MCF 10A (cell line): ENCODE measurements around the gene LCN12. TPM values are rescaled to one million over a fixed set of nuclear protein-coding genes. Genes with fewer than 3 reads are reported as not detected.
A peak's percentile ranks its signal among the peaks of the same experiment; 100 is the strongest.

ENCODE experiments used
- BruUV-seq: library from RNA; stranded (reverse); fragments of 400-500 nt; replicated peaks from 2 replicates; lab custom pipeline; 2021; lab: Mats Ljungman, UMichigan
- CTCF ChIA-PET: fragments of 300-600 bp; sonication (Branson Sonifier 250); formaldehyde crosslinking; extraction: SDS; loops from one replicate; lab custom pipeline; 2021; ENCODE audit warnings: antibody characterized with exemption, inconsistent platforms; lab: Yijun Ruan, JAX
- POLR2A ChIA-PET: fragments of 300-600, 350-650 bp; sonication (Branson Sonifier 250); formaldehyde crosslinking; extraction: SDS; loops from one replicate; lab custom pipeline; 2020; ENCODE audit warnings: antibody characterized with exemption, inconsistent platforms; lab: Yijun Ruan, JAX
- DNase-seq: peaks from one replicate; pipeline ENCODE4 v3.0.0-alpha.2; 2018; ENCODE audit not compliant: unreplicated experiment
- H3K27ac Mint-ChIP-seq: one replicate; pipeline ENCODE4 v1.8.0; 2022; ENCODE audit warnings: mild to moderate bottlenecking, low read depth, mixed read lengths; ENCODE audit not compliant: unreplicated experiment
- H3K27me3 Mint-ChIP-seq: one replicate; pipeline ENCODE4 v1.8.0; 2022; ENCODE audit warnings: mixed read lengths; ENCODE audit not compliant: insufficient read depth, unreplicated experiment
- H3K36me3 Mint-ChIP-seq: one replicate; pipeline ENCODE4 v1.8.0; 2022; ENCODE audit warnings: mild to moderate bottlenecking, moderate library complexity, mixed read lengths; ENCODE audit not compliant: insufficient read depth, unreplicated experiment
- H3K4me1 Mint-ChIP-seq: one replicate; pipeline ENCODE4 v1.8.0; 2022; ENCODE audit warnings: mixed read lengths; ENCODE audit not compliant: insufficient read depth, unreplicated experiment
- H3K4me3 Mint-ChIP-seq: one replicate; pipeline ENCODE4 v1.8.0; 2022; ENCODE audit warnings: mild to moderate bottlenecking, moderate library complexity, mixed read lengths; ENCODE audit not compliant: unreplicated experiment
- H3K9me3 Mint-ChIP-seq: one replicate; pipeline ENCODE4 v1.8.0; 2022; ENCODE audit warnings: mixed read lengths; ENCODE audit not compliant: unreplicated experiment
- CTCF ChIP-seq: fragments of 200-600 bp; IDR thresholded peaks from one replicate; pipeline ENCODE4 v1.8.0; 2022; ENCODE audit warnings: antibody characterized with exemption, mild to moderate bottlenecking; ENCODE audit not compliant: unreplicated experiment
- intact Hi-C: fragments of 100-400 bp; cut with micrococcal nuclease; formaldehyde crosslinking; loops from 2 replicates; pipeline ENCODE4 v1.14.1; 2022
- total RNA-seq: library from RNA; stranded (reverse); gene quantifications from 2 replicates; pipeline ENCODE4 v1.2.3, GENCODE V29; 2022

LCN12 gene
- total RNA-seq, 1 experiment from 2014 or later = 0.86 TPM

GRCh38 chr9:136992819-136993369 is 40.8 kb downstream of the LCN12 start:
- DNase-seq = no peak
- Mint-ChIP-seq H3K36me3 (peaks cover 12% of the 10 kb centered on the region), H3K27me3 (no peaks in the 10 kb centered on the region), H3K4me1 (peaks cover 4% of the 10 kb centered on the region), H3K4me3 (peak overlapping the region; percentile 82), H3K9me3 (no peaks in the 10 kb centered on the region), H3K27ac (peak overlapping the region; percentile 81)
- no peak for TF ChIP-seq CTCF
- ChIA-PET POLR2A (interaction anchor here (0.8 to 2.0 kb wide), 5 partner anchors 21 to 137 kb away, joined by 3 to 9 read pairs (median 5); no protein-coding TSS in a partner anchor), CTCF (interaction anchor here (0.6 to 2.1 kb wide), 4 partner anchors 36 to 822 kb away, joined by 3 to 7 read pairs (median 4); no protein-coding TSS in a partner anchor)
- intact Hi-C loops = loop anchor here (1.0 kb wide), 1 partner anchor 45 kb away; no protein-coding TSS in a partner anchor
- TSS peak; percentile 82 for BruUV-seq

GRCh38 chr9:136994180-136994887 is 42.3 kb downstream of the LCN12 start:
- DNase-seq = no peak

GRCh38 chr9:136994888-136995230 is 42.8 kb downstream of the LCN12 start:
- H3K4me3 Mint-ChIP-seq = no peak overlapping the region
- no peak overlapping the region for H3K27ac Mint-ChIP-seq
- TF ChIP-seq CTCF = no peak
- H3K36me3 Mint-ChIP-seq = peaks cover 12% of the 10 kb centered on the region
- no peaks in the 10 kb centered on the region for H3K9me3 Mint-ChIP-seq
- ChIA-PET CTCF (no interaction called here), POLR2A (no interaction called here)
- peaks cover 4% of the 10 kb centered on the region for H3K4me1 Mint-ChIP-seq
- intact Hi-C loops = no loop called here
- no peaks in the 10 kb centered on the region for H3K27me3 Mint-ChIP-seq
- BruUV-seq = no TSS peak
- DNase-seq = no peak

More at GRCh38 chr9:136994180-136994887, 42.3 kb downstream of the LCN12 start:
- intact Hi-C loops = no loop called here
- Mint-ChIP-seq H3K4me3 (peak overlapping the region; percentile 82), H3K27me3 (no peaks in the 10 kb centered on the region), H3K4me1 (peaks cover 4% of the 10 kb centered on the region), H3K36me3 (peaks cover 12% of the 10 kb centered on the region), H3K9me3 (no peaks in the 10 kb centered on the region), H3K27ac (no peak overlapping the region)
- BruUV-seq = no TSS peak
- CTCF ChIA-PET = no interaction called here
- TF ChIP-seq CTCF = no peak
- POLR2A ChIA-PET = interaction anchor here (0.7 kb wide), 1 partner anchor 45 kb away, joined by 3 read pairs; no protein-coding TSS in a partner anchor

- H3K36me3 Mint-ChIP-seq = peaks cover 12% of the 10 kb centered on the region
- no peak for TF ChIP-seq CTCF
- ChIA-PET POLR2A (interaction anchor here (0.6 kb wide), 2 partner anchors 111 to 174 kb away, joined by 3 read pairs; no protein-coding TSS in a partner anchor), CTCF (interaction anchor here (0.9 kb wide), 1 partner anchor 34 kb away, joined by 4 read pairs; no protein-coding TSS in a partner anchor)
- no peak overlapping the region for H3K4me3 Mint-ChIP-seq
- no peaks in the 10 kb centered on the region for H3K27me3 Mint-ChIP-seq
- no peak for DNase-seq
- peaks cover 4% of the 10 kb centered on the region for H3K4me1 Mint-ChIP-seq
- no peaks in the 10 kb centered on the region for H3K9me3 Mint-ChIP-seq
- intact Hi-C loops = no loop called here
- no peak overlapping the region for H3K27ac Mint-ChIP-seq
- BruUV-seq = no TSS peak
These were observed 43.3 kb downstream of the LCN12 start for GRCh38 chr9:136995362-136995761.
